Mammary epithelial cell (primary cell): ENCODE results near the gene HID1.

ENCODE experiments used
- CTCF ChIP-seq, 2 donors: IDR thresholded peaks in 1 of 2; conservative IDR thresholded peaks in 1 of 2; 2 replicates each; pipeline ENCODE4 v1.5.1; 2011 to 2012; ENCODE audit warnings: inconsistent platforms in 2 of 2, low read length in 2 of 2, mild to moderate bottlenecking in 2 of 2, control low read depth in 1 of 2, low read depth in 1 of 2; ENCODE audit not compliant: insufficient read depth in 1 of 2; ENCODE audit errors: extremely low read depth in 1 of 2
- EZH2 ChIP-seq: IDR thresholded peaks from 2 replicates; pipeline ENCODE4 v1.6.1; 2012; ENCODE audit warnings: low read length, inconsistent platforms, borderline replicate concordance

- TF ChIP-seq CTCF (conservative IDR thresholded peaks at IDR 0.05 in 1 of 2, IDR thresholded peaks at IDR 0.05 in 1 of 2; ENCODE audit: extremely low read depth in 1 of 2, insufficient read depth in 1 of 2, low read depth in 1 of 2, low read length in 2 of 2) (peak in 1 of 2 donors; percentile 49), EZH2 (no peak)
Measured at GRCh38 chr17:74987909-74988711, 15.6 kb upstream of the HID1 start.
